DND-41 (cell line): ENCODE measurements around the gene SERTAD2.

Source experiments
- ATAC-seq: fragments of 200-7000 bp; cut with Tn5 transposase; 3 replicates; pipeline ENCODE4 v1.9.1; 2021; ENCODE audit warnings: low read depth; ENCODE audit not compliant: insufficient read depth
- DNase-seq: peaks from one replicate; pipeline ENCODE4 v3.0.0-alpha.2; 2020
- H2AFZ ChIP-seq: 2 replicates; pipeline ENCODE4 v1.6.0; 2012; ENCODE audit warnings: low read depth, low read length
- H3K27ac ChIP-seq: 2 replicates; pipeline ENCODE4 v1.5.1; 2012; ENCODE audit warnings: low read length, inconsistent platforms
- H3K27me3 ChIP-seq: fragments of 200-600 bp; sonication (generic); 2 replicates; pipeline ENCODE4 v1.6.0; 2012; ENCODE audit warnings: low read length, mild to moderate bottlenecking, inconsistent platforms; ENCODE audit not compliant: insufficient read depth, poor library complexity
- H3K36me3 ChIP-seq: 2 replicates; pipeline ENCODE4 v1.5.1; 2012; ENCODE audit warnings: low read length, inconsistent platforms; ENCODE audit not compliant: insufficient read depth
- H3K4me1 ChIP-seq: 2 replicates; pipeline ENCODE4 v1.5.1; 2012; ENCODE audit warnings: mild to moderate bottlenecking, low read length; ENCODE audit not compliant: insufficient read depth
- H3K4me2 ChIP-seq: 2 replicates; pipeline ENCODE4 v1.6.0; 2012; ENCODE audit warnings: mild to moderate bottlenecking, moderate library complexity, low read length, inconsistent platforms; ENCODE audit not compliant: insufficient read depth
- H3K4me3 ChIP-seq, 2 experiments: fragments of 200-600 bp in 1 of 2; shearing (Covaris generic) in 1 of 2; 2 replicates each; pipeline ENCODE4 v1.5.1; 2012 to 2016; ENCODE audit warnings: inconsistent platforms in 2 of 2, low read length in 2 of 2, mild to moderate bottlenecking in 2 of 2, low read depth in 1 of 2, moderate library complexity in 1 of 2
- H3K79me2 ChIP-seq: 2 replicates; pipeline ENCODE4 v1.6.0; 2012; ENCODE audit warnings: low read length, inconsistent platforms; ENCODE audit not compliant: insufficient read depth
- H3K9ac ChIP-seq: 2 replicates; pipeline ENCODE4 v1.6.0; 2012; ENCODE audit warnings: low read depth, mild to moderate bottlenecking, inconsistent platforms, low read length, moderate library complexity
- H3K9me3 ChIP-seq: 2 replicates; pipeline ENCODE4 v1.5.1; 2012; ENCODE audit warnings: low read length, moderate library complexity, mild to moderate bottlenecking, inconsistent platforms; ENCODE audit not compliant: insufficient read depth, severe bottlenecking
- H4K20me1 ChIP-seq: 2 replicates; pipeline ENCODE4 v1.6.0; 2012; ENCODE audit warnings: low read length; ENCODE audit not compliant: insufficient read depth
- EZH2 ChIP-seq: IDR thresholded peaks from 3 replicates; pipeline ENCODE4 v1.6.1; 2012; ENCODE audit warnings: borderline replicate concordance, low read depth, mild to moderate bottlenecking, moderate library complexity, low read length, inconsistent platforms; ENCODE audit not compliant: severe bottlenecking
- TF ChIP-seq, protein P1 (sequence below): IDR thresholded peaks from 2 replicates; pipeline ENCODE4 v1.5.1; 2012; ENCODE audit warnings: borderline replicate concordance, low read length, moderate library complexity, mild to moderate bottlenecking; ENCODE audit not compliant: poor library complexity, severe bottlenecking; ENCODE audit errors: extremely low read depth

SERTAD2 gene

DNA sequence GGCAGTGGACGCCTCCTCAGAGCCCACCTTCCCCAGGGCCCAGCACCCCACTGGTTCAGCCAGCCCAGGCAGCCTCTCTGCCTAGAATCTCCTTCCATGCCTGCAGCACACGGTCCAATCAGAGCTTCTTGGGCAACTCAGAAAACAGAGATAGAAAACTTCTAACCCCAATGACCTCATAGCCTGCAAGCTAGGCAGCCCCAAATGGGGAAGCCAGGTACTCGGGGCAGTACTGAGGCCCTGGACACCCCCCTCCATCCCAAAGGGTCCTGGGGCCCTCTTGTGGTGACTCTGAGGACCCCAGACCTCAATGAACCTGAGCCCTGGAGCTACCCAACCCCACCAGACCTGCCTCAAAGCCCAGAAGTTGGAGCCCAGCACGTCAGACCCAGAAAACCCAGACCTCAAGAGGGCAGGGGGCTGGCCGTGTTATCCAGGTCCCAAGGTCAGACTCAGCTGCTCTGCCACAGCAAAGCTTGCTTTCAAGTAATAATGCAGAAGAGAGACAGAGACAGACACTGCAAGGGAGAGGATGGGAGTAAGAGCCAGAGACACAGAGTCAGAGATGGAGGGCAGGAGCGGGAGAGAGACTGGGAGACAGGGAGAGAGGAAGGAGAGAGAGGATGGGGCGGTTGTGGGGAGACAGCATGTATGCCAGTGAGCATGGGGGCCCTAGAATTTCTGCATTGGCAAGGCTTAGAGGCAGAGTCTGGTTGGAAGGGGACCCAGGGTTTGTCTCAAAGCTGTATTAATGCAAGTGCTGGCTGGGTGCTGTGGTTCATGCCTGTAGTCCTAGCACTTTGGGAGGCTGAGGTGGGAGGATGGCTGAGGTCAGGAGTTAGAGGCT is 28.2 kb downstream of the SERTAD2 start:
- H3K9me3 ChIP-seq: no peaks in the 10 kb centered on the region
- H3K36me3 ChIP-seq: no peaks in the 10 kb centered on the region
- no peaks in the 10 kb centered on the region for H3K27me3 ChIP-seq
- no peak for DNase-seq
- ATAC-seq: peak; percentile 50; the same call in 2 of the 3 replicates
- H3K9ac ChIP-seq: no peak overlapping the region
- no peak overlapping the region for H3K4me2 ChIP-seq
- H3K27ac ChIP-seq: no peak overlapping the region
- peaks cover 1% of the 10 kb centered on the region for H4K20me1 ChIP-seq
- TF ChIP-seq EZH2: no peak
- TF ChIP-seq, protein P1, sequence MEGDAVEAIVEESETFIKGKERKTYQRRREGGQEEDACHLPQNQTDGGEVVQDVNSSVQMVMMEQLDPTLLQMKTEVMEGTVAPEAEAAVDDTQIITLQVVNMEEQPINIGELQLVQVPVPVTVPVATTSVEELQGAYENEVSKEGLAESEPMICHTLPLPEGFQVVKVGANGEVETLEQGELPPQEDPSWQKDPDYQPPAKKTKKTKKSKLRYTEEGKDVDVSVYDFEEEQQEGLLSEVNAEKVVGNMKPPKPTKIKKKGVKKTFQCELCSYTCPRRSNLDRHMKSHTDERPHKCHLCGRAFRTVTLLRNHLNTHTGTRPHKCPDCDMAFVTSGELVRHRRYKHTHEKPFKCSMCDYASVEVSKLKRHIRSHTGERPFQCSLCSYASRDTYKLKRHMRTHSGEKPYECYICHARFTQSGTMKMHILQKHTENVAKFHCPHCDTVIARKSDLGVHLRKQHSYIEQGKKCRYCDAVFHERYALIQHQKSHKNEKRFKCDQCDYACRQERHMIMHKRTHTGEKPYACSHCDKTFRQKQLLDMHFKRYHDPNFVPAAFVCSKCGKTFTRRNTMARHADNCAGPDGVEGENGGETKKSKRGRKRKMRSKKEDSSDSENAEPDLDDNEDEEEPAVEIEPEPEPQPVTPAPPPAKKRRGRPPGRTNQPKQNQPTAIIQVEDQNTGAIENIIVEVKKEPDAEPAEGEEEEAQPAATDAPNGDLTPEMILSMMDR: peak; percentile 29
- no peaks in the 10 kb centered on the region for H3K79me2 ChIP-seq
- H2AFZ ChIP-seq: no peak overlapping the region
- no peak overlapping the region for H3K4me3 ChIP-seq
- H3K4me1 ChIP-seq: no peaks in the 10 kb centered on the region

GRCh38 chr2:64624862-64625261 is 28.9 kb downstream of the SERTAD2 start:
- Histone ChIP-seq H3K79me2 (no peaks in the 10 kb centered on the region), H3K4me1 (no peaks in the 10 kb centered on the region), H3K27ac (no peak overlapping the region), H2AFZ (no peak overlapping the region), H3K9me3 (no peaks in the 10 kb centered on the region), H3K9ac (no peak overlapping the region), H3K27me3 (no peaks in the 10 kb centered on the region), H3K4me3 (no peak overlapping the region), H3K36me3 (no peaks in the 10 kb centered on the region), H3K4me2 (no peak overlapping the region), H4K20me1 (no peaks in the 10 kb centered on the region; the same call in 1 of the 2 replicates)
- DNase-seq: no peak
- no peak for ATAC-seq
- TF ChIP-seq EZH2: no peak
- TF ChIP-seq, protein P1: no peak

DNA sequence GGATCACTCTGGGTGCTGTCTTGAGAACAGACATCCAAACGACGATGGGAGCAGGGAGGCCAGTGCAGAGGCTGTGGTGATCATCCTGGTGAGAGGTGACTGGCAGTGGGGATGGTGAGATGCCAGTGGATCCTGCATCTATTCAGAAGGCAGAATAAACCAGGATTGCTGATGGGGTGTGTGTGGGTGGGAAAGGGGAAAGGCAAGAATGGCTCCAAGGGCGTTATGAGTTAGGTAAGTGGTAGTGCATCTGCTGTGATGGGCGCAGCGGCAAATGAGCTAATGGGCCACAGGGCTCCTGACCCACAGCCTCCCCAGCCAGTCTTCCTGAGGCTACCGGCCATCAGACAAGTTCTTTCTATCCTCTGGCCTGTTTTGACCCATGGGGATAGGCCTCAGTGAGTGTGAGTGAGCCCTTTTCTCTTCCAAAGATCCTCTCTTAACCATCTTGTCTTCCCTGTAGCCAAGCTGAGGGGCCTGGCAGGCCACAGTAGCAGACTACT is 29.6 kb downstream of the SERTAD2 start:
- no peaks in the 10 kb centered on the region for H3K36me3 ChIP-seq
- ATAC-seq: no peak
- no peak overlapping the region for H3K4me3 ChIP-seq

More for the DNA sequence above, 29.6 kb downstream of the SERTAD2 start:
- Histone ChIP-seq H3K27ac (no peak overlapping the region), H3K9ac (no peak overlapping the region), H3K4me1 (no peaks in the 10 kb centered on the region), H3K79me2 (no peaks in the 10 kb centered on the region), H2AFZ (no peak overlapping the region), H4K20me1 (no peaks in the 10 kb centered on the region; the same call in 1 of the 2 replicates), H3K27me3 (no peaks in the 10 kb centered on the region), H3K4me2 (no peak overlapping the region), H3K9me3 (no peaks in the 10 kb centered on the region)
- DNase-seq: no peak
- no peak for TF ChIP-seq EZH2
- TF ChIP-seq, protein P1: no peak
